HG02870 (cell line): ENCODE results near the gene ZNF275.
"Not testable (repeated sequence)": the region's sequence is repeated elsewhere in the genome, so short reads cannot be mapped to it uniquely, and the experiment has no call there.

Source experiments
- ATAC-seq: cut with Tn5 transposase; IDR thresholded peaks from one replicate; pipeline ENCODE4 v1.9.1; 2021; ENCODE audit warnings: mild to moderate bottlenecking, moderate library complexity; ENCODE audit not compliant: unreplicated experiment

Gene ZNF275

DNA sequence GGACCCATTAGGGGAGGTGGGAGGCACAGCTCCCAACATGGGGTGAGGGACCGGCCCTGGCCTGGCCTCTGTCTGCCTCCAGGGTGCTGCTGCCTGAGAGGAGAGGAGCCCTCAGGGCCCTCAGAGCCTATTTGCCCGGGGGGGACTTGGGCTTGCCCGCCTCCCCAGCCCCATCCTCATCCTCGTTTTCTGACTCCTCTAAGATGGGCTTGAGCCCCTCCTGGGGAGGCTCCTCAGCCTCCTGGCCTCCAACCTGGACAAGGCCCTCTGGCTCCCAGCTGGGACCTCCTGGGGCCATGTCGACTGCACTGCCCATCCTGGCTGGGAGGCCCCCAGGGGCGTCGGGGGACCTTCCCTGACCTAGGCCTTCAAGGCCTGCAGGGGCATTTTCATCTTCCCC, 15.1 kb upstream of the ZNF275 start:
- no peak for ATAC-seq

DNA sequence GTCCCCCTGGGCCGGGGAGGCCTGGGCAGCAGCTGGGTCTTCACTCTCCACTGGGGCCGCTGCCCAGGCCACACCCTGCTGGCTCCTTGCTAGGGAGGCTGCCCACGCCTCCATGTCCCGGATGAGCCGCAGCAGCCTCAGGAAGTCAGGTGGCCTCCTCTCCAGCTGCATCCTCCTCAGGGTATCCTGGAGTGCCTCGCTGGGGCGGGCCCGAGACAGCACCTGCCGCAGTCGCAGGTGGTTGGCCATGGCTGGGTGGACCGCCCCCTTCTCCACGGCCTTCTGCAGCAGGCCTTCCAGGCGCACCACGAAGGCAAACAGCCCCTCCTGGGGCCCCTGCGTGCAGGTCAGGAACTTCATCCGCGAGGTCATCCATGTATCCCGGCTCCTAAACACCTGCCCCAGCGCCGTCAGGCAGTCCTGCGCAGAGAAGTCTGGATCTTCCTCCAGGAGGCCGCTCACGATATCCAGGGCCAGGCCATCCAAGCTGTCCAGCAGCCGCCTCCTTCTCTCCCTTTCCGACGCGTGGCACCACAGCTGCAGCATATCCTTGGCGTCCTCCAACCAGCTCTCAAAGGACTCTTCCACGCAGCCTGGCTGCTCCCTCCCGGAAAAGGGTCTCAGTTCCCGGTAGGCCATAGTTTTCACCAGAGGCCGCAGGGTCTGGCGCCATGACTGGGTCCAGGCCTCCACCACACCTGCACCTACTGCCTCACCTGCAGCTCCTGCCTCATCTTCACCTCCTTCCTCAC, 14.5 kb upstream of the ZNF275 start:
- no peak for ATAC-seq

DNA sequence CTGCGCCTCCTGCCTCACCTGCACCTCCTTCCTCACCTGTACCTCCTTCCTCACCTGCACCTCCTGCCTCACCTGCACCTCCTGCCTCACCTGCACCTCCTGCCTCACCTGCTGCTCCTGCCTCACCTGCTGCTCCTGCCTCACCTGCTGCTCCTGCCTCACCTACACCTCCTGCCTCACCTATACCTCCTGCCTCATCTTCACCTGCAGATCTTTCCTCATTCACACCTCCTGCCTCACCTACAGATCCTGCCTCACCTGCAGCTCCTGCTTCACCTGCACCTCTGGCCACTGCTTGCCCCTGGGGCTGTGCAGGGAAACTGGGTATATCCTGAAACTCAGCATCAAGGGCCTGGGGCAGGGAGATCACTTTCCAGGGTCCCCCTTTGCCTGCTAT, 13.9 kb upstream of the ZNF275 start:
- not testable (repeated sequence) for ATAC-seq

GRCh38 chrX:153320555-153321184, 13.3 kb upstream of the ZNF275 start:
- ATAC-seq, result no peak

DNA sequence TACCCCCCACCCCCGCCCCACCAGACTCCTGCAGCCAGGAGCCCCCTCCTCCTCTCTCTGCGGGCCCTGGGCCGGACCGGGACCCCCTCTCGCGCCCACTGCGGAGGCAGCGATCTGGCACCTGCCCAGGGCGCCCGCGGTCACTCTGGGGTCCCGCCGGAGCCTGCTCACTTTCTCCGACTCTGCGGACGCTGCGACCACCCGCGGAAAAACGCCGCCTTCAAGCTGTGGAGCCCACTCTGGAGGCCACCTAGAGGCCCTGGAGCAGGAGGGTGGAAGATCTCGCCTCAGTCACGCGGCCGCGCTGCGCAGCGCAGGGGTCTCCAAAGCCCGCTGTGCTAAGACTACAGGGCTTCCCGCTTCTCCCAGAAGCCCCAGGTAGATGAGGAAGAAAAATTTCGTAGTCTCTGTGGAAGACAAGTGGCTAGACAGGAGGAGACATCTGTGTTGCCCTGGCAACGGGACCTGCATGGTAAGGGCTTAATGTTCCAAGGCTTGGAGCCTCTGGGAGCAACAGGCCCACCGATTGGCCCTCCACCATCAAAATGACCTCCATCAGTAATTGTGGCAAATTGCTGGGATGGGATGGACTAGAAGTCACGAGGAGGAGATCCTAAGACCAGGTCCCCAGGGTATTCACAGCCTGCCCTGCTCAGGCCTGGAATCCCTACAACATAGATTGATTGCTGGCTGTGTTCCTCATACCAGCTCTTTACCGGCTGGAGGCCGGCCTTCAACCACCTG, 12.4 kb upstream of the ZNF275 start, which contains the start of gene PNMA6F:
Gene PNMA6F (minus strand): TSS at position 387 of the 744 bp plus-strand sequence. CDS start 1,093 bp downstream, outside the sequence.
- ATAC-seq, result no peak

DNA sequence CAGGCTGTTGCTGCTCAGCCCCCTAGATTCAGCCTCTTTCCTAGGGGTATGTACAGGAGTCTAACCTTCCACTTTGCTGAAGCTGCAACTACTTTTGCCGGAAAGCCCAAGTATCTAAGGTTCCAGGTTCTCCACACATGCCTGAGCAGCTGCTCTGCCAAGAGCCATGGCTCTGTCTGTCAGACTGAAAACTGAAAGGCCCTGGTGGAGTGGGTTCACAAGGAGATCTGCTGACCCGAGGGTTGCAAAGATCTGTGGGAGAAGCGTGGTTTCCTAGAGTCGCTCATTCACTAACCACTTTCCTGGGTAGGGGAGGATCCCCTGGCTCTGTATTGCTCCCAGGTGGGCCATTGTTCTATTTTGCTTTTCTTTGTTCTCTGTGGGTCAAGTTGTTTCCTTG, 6.4 kb upstream of the ZNF275 start:
- ATAC-seq, result no peak

DNA sequence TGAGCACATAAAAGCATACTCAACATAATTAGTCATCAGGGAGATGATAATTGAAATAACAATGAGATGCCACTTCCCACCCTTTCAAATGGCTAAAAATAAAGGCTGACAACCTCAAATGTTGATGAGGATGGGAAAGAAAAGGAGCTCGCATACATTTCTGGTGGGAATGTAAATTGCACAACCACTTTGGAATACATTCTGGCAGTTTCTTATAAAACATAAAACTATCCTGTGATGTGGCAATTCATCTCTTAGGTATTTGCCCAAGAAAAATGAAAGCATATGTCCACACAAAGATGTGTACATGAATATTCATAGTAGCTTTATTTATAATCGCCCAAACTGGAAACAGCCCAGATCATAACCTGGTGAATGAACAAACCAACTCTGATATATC, 687 bp upstream of the ZNF275 start:
- ATAC-seq, result no peak

DNA sequence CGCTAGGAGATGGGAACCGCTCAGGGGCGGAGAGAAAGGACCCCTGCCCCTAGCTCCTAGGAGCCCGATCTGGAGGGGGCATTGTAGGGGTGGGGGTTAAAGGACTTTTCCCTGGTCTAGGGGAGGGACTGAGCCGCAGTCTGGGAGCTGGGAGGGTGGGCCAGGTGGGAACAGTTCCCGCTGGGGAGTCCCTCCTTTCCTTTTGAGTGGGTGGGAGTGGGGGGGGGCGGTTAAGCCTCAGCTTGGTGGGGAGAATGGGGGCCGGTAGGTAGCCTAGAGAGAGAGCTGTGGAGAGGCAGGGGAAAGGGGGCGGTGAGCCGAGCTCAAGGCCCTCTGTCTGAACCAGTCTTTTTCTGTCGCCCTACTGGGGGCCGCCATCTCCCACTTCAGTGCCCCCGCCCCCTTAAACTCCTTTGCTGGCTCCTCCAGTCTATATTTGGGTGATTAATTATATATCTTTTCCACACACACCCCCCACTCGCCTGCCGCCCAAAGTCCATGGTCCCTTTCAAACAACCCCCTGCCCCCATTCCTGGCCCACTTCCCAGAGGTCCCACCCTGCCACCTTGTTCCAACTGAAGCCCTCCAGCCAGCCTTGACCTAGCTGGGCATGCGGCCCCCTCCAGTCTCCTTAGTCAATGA, 822 bp downstream of the ZNF275 start:
- no peak for ATAC-seq

DNA sequence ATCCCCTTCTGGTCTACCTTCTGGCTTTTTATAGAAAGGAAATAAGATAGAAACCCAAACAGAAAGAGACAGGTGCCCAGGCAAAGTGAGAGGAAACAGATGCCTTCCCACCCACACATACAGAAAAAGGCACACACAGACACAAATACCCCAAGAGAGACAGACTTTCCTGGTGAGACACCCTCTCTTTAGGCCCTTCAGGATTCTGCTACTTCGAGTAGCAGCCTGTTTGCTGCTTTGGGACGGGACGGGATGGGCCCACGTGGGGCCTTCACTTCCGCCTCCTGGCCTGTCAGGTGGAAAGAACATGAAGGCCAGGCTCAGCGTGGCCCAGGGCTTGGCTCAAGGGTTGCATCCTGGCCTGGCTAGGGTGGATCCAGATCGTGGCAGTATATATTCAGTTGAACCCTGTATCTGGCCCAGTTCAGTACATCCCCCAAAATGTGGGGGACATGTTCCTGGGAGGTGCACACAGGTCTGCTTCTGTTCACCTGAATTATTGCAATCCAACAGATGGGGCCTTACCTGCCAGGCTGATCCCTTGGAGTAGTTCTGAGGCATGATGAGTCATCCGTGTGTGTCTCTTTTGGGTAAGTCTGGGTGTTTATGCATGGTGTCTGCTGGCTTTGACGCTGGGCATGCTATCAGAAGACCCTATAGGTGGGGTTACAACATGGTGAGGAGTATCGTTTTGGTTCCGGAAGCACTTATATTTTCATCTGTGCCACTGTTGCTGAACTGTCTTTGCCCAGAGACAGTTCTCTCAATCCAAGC, 2.4 kb downstream of the ZNF275 start:
- peak; percentile 35 for ATAC-seq

DNA sequence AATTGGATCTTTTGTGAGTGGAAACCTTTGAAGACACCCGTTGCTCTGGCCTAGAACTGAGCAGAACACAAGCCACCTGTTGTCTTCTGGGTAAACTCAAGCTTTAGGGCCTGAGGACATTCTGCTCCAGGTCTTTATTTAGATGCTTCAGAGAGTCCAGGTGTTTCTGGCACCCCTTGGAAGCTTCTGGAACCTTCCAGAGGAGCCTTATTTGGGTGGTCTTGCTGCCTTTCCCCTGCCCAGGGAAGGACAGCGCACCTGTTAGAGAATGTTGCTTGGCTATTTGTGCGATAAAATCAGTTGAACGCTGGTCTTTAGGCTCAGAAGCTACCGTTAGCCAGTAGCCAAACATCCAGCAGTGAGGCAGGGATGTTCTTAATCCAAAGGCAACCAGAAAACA, 3.0 kb downstream of the ZNF275 start:
- ATAC-seq, result no peak

GRCh38 chrX:153338836-153339235, 4.9 kb downstream of the ZNF275 start:
- no peak for ATAC-seq

DNA sequence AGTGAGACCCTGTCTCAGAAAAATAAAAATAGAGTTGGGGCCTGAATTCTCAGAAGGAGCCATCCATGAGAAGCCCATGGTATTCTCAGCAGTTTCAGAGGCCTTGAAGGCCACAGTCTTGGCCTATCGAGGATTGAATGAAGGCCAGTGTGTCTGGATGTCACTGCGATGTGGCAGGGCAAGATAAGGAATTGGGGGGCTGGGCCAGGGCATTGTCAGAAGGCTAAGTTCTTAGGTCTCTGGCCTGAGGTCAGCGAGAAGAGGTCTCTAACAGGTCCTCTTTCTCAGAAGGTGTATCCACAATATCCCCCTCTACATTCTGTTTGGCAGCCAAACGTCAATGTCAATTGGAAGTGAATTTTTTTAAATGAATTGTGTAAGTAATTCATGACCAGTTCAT, 5.7 kb downstream of the ZNF275 start:
- no peak for ATAC-seq

- no peak for ATAC-seq
Observed at GRCh38 chrX:153340111-153340510, 6.2 kb downstream of the ZNF275 start.

DNA sequence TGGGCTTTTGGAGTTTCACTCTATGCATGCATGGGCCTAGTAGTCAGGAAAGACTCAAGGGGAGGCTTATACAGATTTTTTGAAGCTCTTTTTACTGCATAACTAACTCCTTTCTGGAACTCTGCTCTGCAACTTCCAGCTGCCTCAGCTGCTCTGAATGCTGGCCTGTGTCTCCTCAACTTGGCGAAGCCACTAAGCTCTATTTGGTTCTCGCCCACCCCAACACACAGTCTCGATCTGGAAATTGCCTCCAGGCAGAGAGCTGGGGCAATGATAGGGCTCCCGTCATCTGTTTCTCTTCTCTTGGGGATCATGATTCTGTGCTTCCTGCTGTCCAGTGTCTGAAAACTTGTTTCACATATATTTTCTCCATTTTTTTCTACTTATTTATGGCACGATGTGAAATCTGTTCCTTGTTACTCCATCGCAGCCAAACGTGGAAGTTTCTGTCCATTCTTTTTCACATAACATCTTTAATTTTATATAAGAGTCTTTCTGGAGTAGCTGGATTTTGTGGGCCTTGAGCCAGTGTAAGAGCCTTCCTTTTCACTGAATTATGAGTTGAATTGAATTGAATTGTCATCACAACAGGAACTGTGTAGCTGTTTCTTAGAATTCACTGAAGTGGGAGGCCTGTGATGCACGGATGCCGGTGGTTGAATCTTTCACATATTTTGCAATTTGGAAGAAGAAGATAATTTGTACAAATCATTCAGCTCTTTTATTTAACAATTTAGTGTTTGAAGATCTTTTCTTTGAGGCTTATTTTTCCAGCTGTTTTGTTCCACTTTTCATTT, 9.0 kb downstream of the ZNF275 start:
- no peak for ATAC-seq

- no peak for ATAC-seq
Observed at GRCh38 chrX:153343674-153344073, 9.7 kb downstream of the ZNF275 start.

- ATAC-seq, result no peak
Observed at GRCh38 chrX:153347530-153347929, 13.6 kb downstream of the ZNF275 start.

DNA sequence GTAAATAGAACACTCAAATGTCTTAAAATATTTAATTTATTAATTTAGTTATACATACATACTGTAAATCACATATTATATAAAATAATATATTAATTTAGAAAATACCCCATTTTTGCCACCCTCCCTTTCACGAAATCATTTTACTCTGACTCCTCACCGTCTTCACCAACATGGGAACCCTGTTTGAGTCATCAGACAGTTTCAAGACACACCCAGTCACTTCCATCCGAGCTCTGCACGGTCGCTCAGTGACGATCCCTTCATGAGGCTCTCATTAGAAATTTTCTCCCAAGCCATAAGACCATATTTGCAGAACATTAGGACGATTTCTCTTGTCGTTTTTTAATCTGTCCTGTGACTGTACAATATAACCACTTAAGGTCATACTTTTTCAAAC, 14.5 kb downstream of the ZNF275 start:
- ATAC-seq, result no peak

DNA sequence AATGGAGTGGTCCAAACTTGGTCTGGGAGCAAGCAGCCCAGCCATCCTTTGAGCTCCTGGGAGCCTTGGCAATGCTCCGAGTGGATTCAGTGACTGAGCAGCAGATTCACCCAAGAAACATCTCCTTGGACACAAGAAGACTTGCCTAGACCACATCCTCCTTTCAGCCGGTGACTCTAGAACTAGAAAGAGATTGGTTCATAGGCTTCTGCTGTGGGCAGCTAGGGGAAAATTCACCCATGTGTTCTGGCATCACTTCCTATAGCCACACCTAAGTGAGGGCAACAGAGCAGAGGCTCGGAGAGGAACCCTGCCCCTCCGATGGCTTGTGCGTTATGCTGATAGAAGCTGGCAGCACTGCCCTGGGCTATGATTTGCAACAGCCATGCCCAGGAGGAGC, 16.0 kb downstream of the ZNF275 start:
- ATAC-seq, result no peak

GRCh38 chrX:153351981-153352380, 18.0 kb downstream of the ZNF275 start:
- no peak for ATAC-seq

GRCh38 chrX:153352858-153353257, 18.9 kb downstream of the ZNF275 start:
- ATAC-seq, result no peak
